Coronary artery (tissue), 2 donors: ENCODE measurements around the gene ASRGL1.

ENCODE experiments used
- DNase-seq: peaks from one replicate; pipeline ENCODE4 v3.0.0-alpha.2; 2017; ENCODE audit warnings: low spot score
- H3K27ac ChIP-seq, 2 donors: fragments of 200-600 bp; sonication (generic); one replicate each; pipeline ENCODE4 v1.5.1; 2016 to 2019
- H3K4me3 ChIP-seq: fragments of 200-600 bp; sonication (generic); 2 replicates; pipeline ENCODE4 v1.5.1; 2016; ENCODE audit warnings: mild to moderate bottlenecking, moderate library complexity
- CTCF ChIP-seq: fragments of 200-600 bp; sonication (generic); IDR thresholded peaks from one replicate; pipeline ENCODE4 v1.5.1; 2019; ENCODE audit warnings: antibody characterized with exemption

The ASRGL1 gene

GRCh38 chr11:62430425-62430824 is 93.2 kb downstream of the ASRGL1 start:
- Histone ChIP-seq H3K4me3 (no peak overlapping the region), H3K27ac (peak overlapping the region in 1 of 2 donors; percentile 51)
- no peak for TF ChIP-seq CTCF
- DNase-seq: no peak

- no peak for DNase-seq
- Histone ChIP-seq H3K4me3 (no peak overlapping the region), H3K27ac (peak overlapping the region in 1 of 2 donors; percentile 51)
- no peak for TF ChIP-seq CTCF
Observed at GRCh38 chr11:62431171-62431901, 94.1 kb downstream of the ASRGL1 start.

- no peak for TF ChIP-seq CTCF
- DNase-seq: no peak
- Histone ChIP-seq H3K4me3 (no peak overlapping the region), H3K27ac (no peak overlapping the region)
Observed at GRCh38 chr11:62432695-62433094, 95.4 kb downstream of the ASRGL1 start.

- no peak for DNase-seq
- H3K4me3 ChIP-seq: peak overlapping the region; percentile 18
- H3K27ac ChIP-seq: peak overlapping the region; percentile 18 to 65
- TF ChIP-seq CTCF: no peak
Observed at GRCh38 chr11:62433141-62433903, 96.1 kb downstream of the ASRGL1 start.

GRCh38 chr11:62433904-62434276 is 96.6 kb downstream of the ASRGL1 start:
- H3K4me3 ChIP-seq: peak overlapping the region; percentile 18
- peak overlapping the region; percentile 18 to 65 for H3K27ac ChIP-seq
- no peak for DNase-seq
- TF ChIP-seq CTCF: no peak

GRCh38 chr11:62435846-62436660 is 98.8 kb downstream of the ASRGL1 start:
- no peak overlapping the region for H3K4me3 ChIP-seq
- TF ChIP-seq CTCF: no peak
- no peak for DNase-seq
- H3K27ac ChIP-seq: peak overlapping the region in 1 of 2 donors; percentile 69
